Measurements from ENCODE around the gene MPP3. TPM values are rescaled to one million over a fixed set of nuclear protein-coding genes. Genes with fewer than 3 reads are reported as not detected.

Gene MPP3
- total RNA-seq, 2 experiments from 2014 or later: 0.37 to 0.41 TPM

GRCh38 chr17:43831633-43832032 lies 1.3 kb downstream of the MPP3 start:
- H3K36me3 Mint-ChIP-seq (ENCODE audit: low read depth): no peaks in the 10 kb centered on the region
- H3K4me3 Mint-ChIP-seq: peak overlapping the region; percentile 66
- peaks cover 32% of the 10 kb centered on the region for H3K27me3 Mint-ChIP-seq
- H3K9me3 Mint-ChIP-seq (ENCODE audit: low read depth): no peaks in the 10 kb centered on the region
- intact Hi-C loops (cut with DNase I, micrococcal nuclease): loop anchor here (2.0 to 5.0 kb wide), 2 partner anchors 49 to 53 kb away; partner anchors contain the start of genes CFAP97D1 (in 1 of the 2) and DUSP3 (in 1 of the 2)
- POLR2A ChIA-PET: no interaction called here
- CTCF ChIA-PET: interaction anchor here (0.7 to 0.8 kb wide), 2 partner anchors 24 to 378 kb away, joined by 3 read pairs; no protein-coding TSS in a partner anchor
- no peak overlapping the region for H3K27ac Mint-ChIP-seq
- DNase-seq (no peak), ATAC-seq (no peak)
- H3K4me1 Mint-ChIP-seq: peaks cover 17% of the 10 kb centered on the region

GRCh38 chr17:43830510-43831140 lies 2.3 kb downstream of the MPP3 start:
- CTCF ChIA-PET: no interaction called here
- H3K4me1 Mint-ChIP-seq: peaks cover 17% of the 10 kb centered on the region
- no peak overlapping the region for H3K27ac Mint-ChIP-seq
- POLR2A ChIA-PET: interaction anchor here (0.5 kb wide), 1 partner anchor 279 kb away, joined by 3 read pairs; no protein-coding TSS in a partner anchor
- no peaks in the 10 kb centered on the region for H3K9me3 Mint-ChIP-seq (ENCODE audit: low read depth)
- DNase-seq (peak; percentile 38), ATAC-seq (peak; percentile 80)
- intact Hi-C loops (cut with DNase I, micrococcal nuclease): loop anchor here in 1 of 2 experiments (5.0 kb wide), 1 partner anchor 48 kb away; the partner anchor contains the start of gene CFAP97D1
- no peak overlapping the region for H3K4me3 Mint-ChIP-seq
- no peaks in the 10 kb centered on the region for H3K36me3 Mint-ChIP-seq (ENCODE audit: low read depth)
- peaks cover 29% of the 10 kb centered on the region for H3K27me3 Mint-ChIP-seq

- ChIA-PET CTCF (no interaction called here), POLR2A (interaction anchor here (0.5 kb wide), 1 partner anchor 279 kb away, joined by 3 read pairs; no protein-coding TSS in a partner anchor)
- intact Hi-C loops (cut with DNase I, micrococcal nuclease): loop anchor here in 1 of 2 experiments (5.0 kb wide), 1 partner anchor 47 kb away; the partner anchor contains the start of gene CFAP97D1
- Mint-ChIP-seq H3K27me3 (peaks cover 29% of the 10 kb centered on the region), H3K4me3 (no peak overlapping the region), H3K9me3 (ENCODE audit: low read depth) (no peaks in the 10 kb centered on the region), H3K4me1 (peaks cover 17% of the 10 kb centered on the region), H3K27ac (no peak overlapping the region), H3K36me3 (ENCODE audit: low read depth) (no peaks in the 10 kb centered on the region)
- DNase-seq (no peak), ATAC-seq (no peak)
These were observed 3.2 kb downstream of the MPP3 start for GRCh38 chr17:43829738-43830137.

- Mint-ChIP-seq H3K27me3 (peaks cover 15% of the 10 kb centered on the region), H3K4me3 (no peak overlapping the region), H3K9me3 (ENCODE audit: low read depth) (no peaks in the 10 kb centered on the region), H3K4me1 (peaks cover 10% of the 10 kb centered on the region), H3K27ac (no peak overlapping the region), H3K36me3 (ENCODE audit: low read depth) (no peaks in the 10 kb centered on the region)
- ATAC-seq (no peak), DNase-seq (no peak)
- POLR2A ChIA-PET: no interaction called here
- CTCF ChIA-PET: interaction anchor here (1.4 to 3.1 kb wide), 2 partner anchors 18 to 51 kb away, joined by 3 to 11 read pairs; partner anchors contain the start of gene CD300LG
- intact Hi-C loops (cut with DNase I, micrococcal nuclease): no loop called here
These were observed 5.3 kb downstream of the MPP3 start for GRCh38 chr17:43827596-43827995.

- peaks cover 5% of the 10 kb centered on the region for H3K27me3 Mint-ChIP-seq
- ChIA-PET CTCF (interaction anchor here (3.1 kb wide), 1 partner anchor 20 kb away, joined by 11 read pairs; the partner anchor contains the start of gene CD300LG), POLR2A (no interaction called here)
- H3K4me1 Mint-ChIP-seq: peaks cover 8% of the 10 kb centered on the region
- intact Hi-C loops (cut with DNase I, micrococcal nuclease): no loop called here
- no peak overlapping the region for H3K4me3 Mint-ChIP-seq
- no peaks in the 10 kb centered on the region for H3K9me3 Mint-ChIP-seq (ENCODE audit: low read depth)
- H3K36me3 Mint-ChIP-seq (ENCODE audit: low read depth): no peaks in the 10 kb centered on the region
- DNase-seq (no peak), ATAC-seq (no peak)
- no peak overlapping the region for H3K27ac Mint-ChIP-seq
These were observed 6.7 kb downstream of the MPP3 start for GRCh38 chr17:43826206-43826605.

GRCh38 chr17:43825567-43825966 lies 7.4 kb downstream of the MPP3 start:
- H3K9me3 Mint-ChIP-seq (ENCODE audit: low read depth): no peaks in the 10 kb centered on the region
- DNase-seq: no peak
- intact Hi-C loops (cut with DNase I, micrococcal nuclease): no loop called here
- POLR2A ChIA-PET: no interaction called here
- no peak overlapping the region for H3K27ac Mint-ChIP-seq
- no peak for ATAC-seq
- CTCF ChIA-PET: no interaction called here
- peaks cover 4% of the 10 kb centered on the region for H3K4me1 Mint-ChIP-seq
- H3K27me3 Mint-ChIP-seq: no peaks in the 10 kb centered on the region
- no peaks in the 10 kb centered on the region for H3K36me3 Mint-ChIP-seq (ENCODE audit: low read depth)
- H3K4me3 Mint-ChIP-seq: no peak overlapping the region

GRCh38 chr17:43823350-43824084 lies 9.4 kb downstream of the MPP3 start:
- ChIA-PET POLR2A (no interaction called here), CTCF (interaction anchor here (1.5 kb wide), 1 partner anchor 22 kb away, joined by 3 read pairs; no protein-coding TSS in a partner anchor)
- Mint-ChIP-seq H3K4me1 (no peaks in the 10 kb centered on the region), H3K4me3 (no peak overlapping the region), H3K36me3 (ENCODE audit: low read depth) (no peaks in the 10 kb centered on the region), H3K27ac (no peak overlapping the region), H3K9me3 (ENCODE audit: low read depth) (no peaks in the 10 kb centered on the region), H3K27me3 (no peaks in the 10 kb centered on the region)
- intact Hi-C loops (cut with DNase I, micrococcal nuclease): no loop called here
- DNase-seq (no peak), ATAC-seq (no peak)

GRCh38 chr17:43822570-43823190 lies 10.3 kb downstream of the MPP3 start:
- CTCF ChIA-PET: interaction anchor here (1.1 kb wide), 1 partner anchor 125 kb away, joined by 4 read pairs; no protein-coding TSS in a partner anchor
- POLR2A ChIA-PET: no interaction called here
- no peaks in the 10 kb centered on the region for H3K27me3 Mint-ChIP-seq

GRCh38 chr17:43820759-43821158 lies 12.2 kb downstream of the MPP3 start:
- CTCF ChIA-PET: interaction anchor here (1.1 kb wide), 1 partner anchor 58 kb away, joined by 3 read pairs; no protein-coding TSS in a partner anchor
- POLR2A ChIA-PET: no interaction called here
- intact Hi-C loops (cut with DNase I, micrococcal nuclease): no loop called here
- Mint-ChIP-seq H3K4me3 (no peak overlapping the region), H3K27ac (no peak overlapping the region), H3K9me3 (ENCODE audit: low read depth) (no peaks in the 10 kb centered on the region), H3K36me3 (ENCODE audit: low read depth) (no peaks in the 10 kb centered on the region), H3K4me1 (no peaks in the 10 kb centered on the region), H3K27me3 (no peaks in the 10 kb centered on the region)
- no peak for ATAC-seq
- DNase-seq: no peak

More at GRCh38 chr17:43822570-43823190, 10.3 kb downstream of the MPP3 start:
- Mint-ChIP-seq H3K4me1 (no peaks in the 10 kb centered on the region), H3K4me3 (no peak overlapping the region), H3K36me3 (ENCODE audit: low read depth) (no peaks in the 10 kb centered on the region), H3K9me3 (ENCODE audit: low read depth) (no peaks in the 10 kb centered on the region), H3K27ac (no peak overlapping the region)
- DNase-seq: no peak
- ATAC-seq: no peak
- intact Hi-C loops (cut with DNase I, micrococcal nuclease): no loop called here

- no peak overlapping the region for H3K27ac Mint-ChIP-seq
- no peaks in the 10 kb centered on the region for H3K4me1 Mint-ChIP-seq
- H3K9me3 Mint-ChIP-seq (ENCODE audit: low read depth): no peaks in the 10 kb centered on the region
- ChIA-PET CTCF (interaction anchor here (1.0 to 1.6 kb wide), 4 partner anchors 10 to 31 kb away, joined by 3 to 6 read pairs (median 4); partner anchors contain the start of gene CD300LG), POLR2A (no interaction called here)
- no peaks in the 10 kb centered on the region for H3K36me3 Mint-ChIP-seq (ENCODE audit: low read depth)
- DNase-seq (no peak), ATAC-seq (no peak)
- no peak overlapping the region for H3K4me3 Mint-ChIP-seq
- H3K27me3 Mint-ChIP-seq: no peaks in the 10 kb centered on the region
- intact Hi-C loops (cut with DNase I, micrococcal nuclease): no loop called here
These were observed 14.0 kb downstream of the MPP3 start for GRCh38 chr17:43818966-43819365.

GRCh38 chr17:43817826-43818225 lies 15.1 kb downstream of the MPP3 start:
- H3K4me3 Mint-ChIP-seq: no peak overlapping the region
- POLR2A ChIA-PET: no interaction called here
- intact Hi-C loops (cut with DNase I, micrococcal nuclease): no loop called here
- no peaks in the 10 kb centered on the region for H3K9me3 Mint-ChIP-seq (ENCODE audit: low read depth)
- CTCF ChIA-PET: interaction anchor here (0.6 to 1.6 kb wide), 2 partner anchors 29 to 60 kb away, joined by 3 to 6 read pairs; partner anchors contain the start of gene CD300LG
- H3K4me1 Mint-ChIP-seq: no peaks in the 10 kb centered on the region
- no peak for DNase-seq
- ATAC-seq: no peak
- no peaks in the 10 kb centered on the region for H3K27me3 Mint-ChIP-seq
- no peaks in the 10 kb centered on the region for H3K36me3 Mint-ChIP-seq (ENCODE audit: low read depth)
- no peak overlapping the region for H3K27ac Mint-ChIP-seq
